ENCODE data around the gene ADAM22.

ADAM22 gene

GRCh38 chr7:88091988-88092675, 158.1 kb downstream of the ADAM22 start:
- Histone ChIP-seq H3K4me3 (ENCODE audit: low read depth in 1 of 5, low read length in 5 of 5) (no peak overlapping the region), H3K27me3 (ENCODE audit: control insufficient read depth in 5 of 5, insufficient read depth in 4 of 5, low read length in 5 of 5) (no peaks in the 10 kb centered on the region), H3K4me1 (ENCODE audit: control insufficient read depth in 5 of 5, insufficient read depth in 5 of 5, low read length in 5 of 5) (peaks cover 4 to 31% (median 25%) of the 10 kb centered on the region in 5 donors), H3K9ac (ENCODE audit: low read length in 5 of 5) (no peak overlapping the region), H3K36me3 (ENCODE audit: control insufficient read depth in 5 of 5, insufficient read depth in 5 of 5, low read length in 5 of 5) (no peaks in the 10 kb centered on the region), H3K27ac (ENCODE audit: low read depth, low read length) (no peak overlapping the region), H3K9me3 (ENCODE audit: control insufficient read depth in 5 of 5, low read length in 5 of 5) (no peaks in the 10 kb centered on the region)

- Histone ChIP-seq H3K36me3 (ENCODE audit: control insufficient read depth in 5 of 5, insufficient read depth in 5 of 5, low read length in 5 of 5) (no peaks in the 10 kb centered on the region), H3K27me3 (ENCODE audit: control insufficient read depth in 5 of 5, insufficient read depth in 4 of 5, low read length in 5 of 5) (no peaks in the 10 kb centered on the region), H3K27ac (ENCODE audit: low read depth, low read length) (no peak overlapping the region), H3K9ac (ENCODE audit: low read length in 5 of 5) (no peak overlapping the region), H3K4me3 (ENCODE audit: low read depth in 1 of 5, low read length in 5 of 5) (no peak overlapping the region), H3K4me1 (ENCODE audit: control insufficient read depth in 5 of 5, insufficient read depth in 5 of 5, low read length in 5 of 5) (peaks cover 4 to 31% (median 25%) of the 10 kb centered on the region in 5 donors), H3K9me3 (ENCODE audit: control insufficient read depth in 5 of 5, low read length in 5 of 5) (no peaks in the 10 kb centered on the region)
Observed at GRCh38 chr7:88092676-88092999, 158.6 kb downstream of the ADAM22 start.

GRCh38 chr7:88101769-88102168, 167.7 kb downstream of the ADAM22 start:
- Histone ChIP-seq H3K9me3 (ENCODE audit: control insufficient read depth in 5 of 5, low read length in 5 of 5) (no peaks in the 10 kb centered on the region), H3K9ac (ENCODE audit: low read length in 5 of 5) (no peak overlapping the region), H3K27me3 (ENCODE audit: control insufficient read depth in 5 of 5, insufficient read depth in 4 of 5, low read length in 5 of 5) (no peaks in the 10 kb centered on the region), H3K36me3 (ENCODE audit: control insufficient read depth in 5 of 5, insufficient read depth in 5 of 5, low read length in 5 of 5) (no peaks in the 10 kb centered on the region), H3K4me3 (ENCODE audit: low read depth in 1 of 5, low read length in 5 of 5) (no peak overlapping the region), H3K4me1 (ENCODE audit: control insufficient read depth in 5 of 5, insufficient read depth in 5 of 5, low read length in 5 of 5) (peaks cover 0 to 3% (median 0%) of the 10 kb centered on the region in 5 donors), H3K27ac (ENCODE audit: low read depth, low read length) (no peak overlapping the region)

GRCh38 chr7:88102675-88103074, 168.6 kb downstream of the ADAM22 start:
- Histone ChIP-seq H3K9me3 (ENCODE audit: control insufficient read depth in 5 of 5, low read length in 5 of 5) (no peaks in the 10 kb centered on the region), H3K4me1 (ENCODE audit: control insufficient read depth in 5 of 5, insufficient read depth in 5 of 5, low read length in 5 of 5) (peaks cover 0 to 3% (median 0%) of the 10 kb centered on the region in 5 donors), H3K27me3 (ENCODE audit: control insufficient read depth in 5 of 5, insufficient read depth in 4 of 5, low read length in 5 of 5) (no peaks in the 10 kb centered on the region), H3K9ac (ENCODE audit: low read length in 5 of 5) (no peak overlapping the region), H3K36me3 (ENCODE audit: control insufficient read depth in 5 of 5, insufficient read depth in 5 of 5, low read length in 5 of 5) (no peaks in the 10 kb centered on the region), H3K4me3 (ENCODE audit: low read depth in 1 of 5, low read length in 5 of 5) (no peak overlapping the region), H3K27ac (ENCODE audit: low read depth, low read length) (no peak overlapping the region)

- no peaks in the 10 kb centered on the region for H3K9me3 ChIP-seq (ENCODE audit: control insufficient read depth in 5 of 5, low read length in 5 of 5)
- H3K4me3 ChIP-seq (ENCODE audit: low read depth in 1 of 5, low read length in 5 of 5), result no peak overlapping the region
- H3K9ac ChIP-seq (ENCODE audit: low read length in 5 of 5), result no peak overlapping the region
Observed at GRCh38 chr7:88104732-88105131, 170.7 kb downstream of the ADAM22 start.

GRCh38 chr7:88105231-88105630, 171.2 kb downstream of the ADAM22 start:
- Histone ChIP-seq H3K4me1 (ENCODE audit: control insufficient read depth in 5 of 5, insufficient read depth in 5 of 5, low read length in 5 of 5) (peaks cover 0 to 3% (median 0%) of the 10 kb centered on the region in 5 donors), H3K27ac (ENCODE audit: low read depth, low read length) (no peak overlapping the region), H3K27me3 (ENCODE audit: control insufficient read depth in 5 of 5, insufficient read depth in 4 of 5, low read length in 5 of 5) (no peaks in the 10 kb centered on the region), H3K9me3 (ENCODE audit: control insufficient read depth in 5 of 5, low read length in 5 of 5) (no peaks in the 10 kb centered on the region), H3K9ac (ENCODE audit: low read length in 5 of 5) (no peak overlapping the region), H3K4me3 (ENCODE audit: low read depth in 1 of 5, low read length in 5 of 5) (no peak overlapping the region), H3K36me3 (ENCODE audit: control insufficient read depth in 5 of 5, insufficient read depth in 5 of 5, low read length in 5 of 5) (no peaks in the 10 kb centered on the region)

More at GRCh38 chr7:88104732-88105131, 170.7 kb downstream of the ADAM22 start:
- H3K4me1 ChIP-seq (ENCODE audit: control insufficient read depth in 5 of 5, insufficient read depth in 5 of 5, low read length in 5 of 5), result peaks cover 0 to 3% (median 0%) of the 10 kb centered on the region in 5 donors
- no peak overlapping the region for H3K27ac ChIP-seq (ENCODE audit: low read depth, low read length)
- no peaks in the 10 kb centered on the region for H3K27me3 ChIP-seq (ENCODE audit: control insufficient read depth in 5 of 5, insufficient read depth in 4 of 5, low read length in 5 of 5)
- no peaks in the 10 kb centered on the region for H3K36me3 ChIP-seq (ENCODE audit: control insufficient read depth in 5 of 5, insufficient read depth in 5 of 5, low read length in 5 of 5)

- no peaks in the 10 kb centered on the region for H3K9me3 ChIP-seq (ENCODE audit: control insufficient read depth in 5 of 5, low read length in 5 of 5)
- peaks cover 0 to 3% (median 0%) of the 10 kb centered on the region in 5 donors for H3K4me1 ChIP-seq (ENCODE audit: control insufficient read depth in 5 of 5, insufficient read depth in 5 of 5, low read length in 5 of 5)
- H3K9ac ChIP-seq (ENCODE audit: low read length in 5 of 5), result no peak overlapping the region
- H3K4me3 ChIP-seq (ENCODE audit: low read depth in 1 of 5, low read length in 5 of 5), result no peak overlapping the region
- no peaks in the 10 kb centered on the region for H3K36me3 ChIP-seq (ENCODE audit: control insufficient read depth in 5 of 5, insufficient read depth in 5 of 5, low read length in 5 of 5)
- H3K27me3 ChIP-seq (ENCODE audit: control insufficient read depth in 5 of 5, insufficient read depth in 4 of 5, low read length in 5 of 5), result no peaks in the 10 kb centered on the region
- no peak overlapping the region for H3K27ac ChIP-seq (ENCODE audit: low read depth, low read length)
Observed at GRCh38 chr7:88106434-88106833, 172.4 kb downstream of the ADAM22 start.

- Histone ChIP-seq H3K4me1 (ENCODE audit: control insufficient read depth in 5 of 5, insufficient read depth in 5 of 5, low read length in 5 of 5) (peaks cover 0 to 3% (median 0%) of the 10 kb centered on the region in 5 donors), H3K27me3 (ENCODE audit: control insufficient read depth in 5 of 5, insufficient read depth in 4 of 5, low read length in 5 of 5) (no peaks in the 10 kb centered on the region), H3K27ac (ENCODE audit: low read depth, low read length) (no peak overlapping the region), H3K9ac (ENCODE audit: low read length in 5 of 5) (peak overlapping the region in 1 of 5 donors; percentile 23), H3K4me3 (ENCODE audit: low read depth in 1 of 5, low read length in 5 of 5) (no peak overlapping the region), H3K9me3 (ENCODE audit: control insufficient read depth in 5 of 5, low read length in 5 of 5) (no peaks in the 10 kb centered on the region), H3K36me3 (ENCODE audit: control insufficient read depth in 5 of 5, insufficient read depth in 5 of 5, low read length in 5 of 5) (no peaks in the 10 kb centered on the region)
Observed at GRCh38 chr7:88109612-88110011, 175.6 kb downstream of the ADAM22 start.

GRCh38 chr7:88111140-88111743, 177.2 kb downstream of the ADAM22 start:
- H3K27me3 ChIP-seq (ENCODE audit: control insufficient read depth in 5 of 5, insufficient read depth in 4 of 5, low read length in 5 of 5), result no peaks in the 10 kb centered on the region
- no peaks in the 10 kb centered on the region for H3K9me3 ChIP-seq (ENCODE audit: control insufficient read depth in 5 of 5, low read length in 5 of 5)
- H3K27ac ChIP-seq (ENCODE audit: low read depth, low read length), result no peak overlapping the region
- H3K4me1 ChIP-seq (ENCODE audit: control insufficient read depth in 5 of 5, insufficient read depth in 5 of 5, low read length in 5 of 5), result peaks cover 0 to 10% (median 1%) of the 10 kb centered on the region in 5 donors
- H3K4me3 ChIP-seq (ENCODE audit: low read depth in 1 of 5, low read length in 5 of 5), result no peak overlapping the region
- no peaks in the 10 kb centered on the region for H3K36me3 ChIP-seq (ENCODE audit: control insufficient read depth in 5 of 5, insufficient read depth in 5 of 5, low read length in 5 of 5)
- H3K9ac ChIP-seq (ENCODE audit: low read length in 5 of 5), result no peak overlapping the region

GRCh38 chr7:88111954-88112471, 178.0 kb downstream of the ADAM22 start:
- Histone ChIP-seq H3K36me3 (ENCODE audit: control insufficient read depth in 5 of 5, insufficient read depth in 5 of 5, low read length in 5 of 5) (no peaks in the 10 kb centered on the region), H3K27ac (ENCODE audit: low read depth, low read length) (no peak overlapping the region), H3K4me1 (ENCODE audit: control insufficient read depth in 5 of 5, insufficient read depth in 5 of 5, low read length in 5 of 5) (peaks cover 0 to 13% (median 5%) of the 10 kb centered on the region in 5 donors), H3K9ac (ENCODE audit: low read length in 5 of 5) (peak overlapping the region in 1 of 5 donors; percentile 0), H3K4me3 (ENCODE audit: low read depth in 1 of 5, low read length in 5 of 5) (no peak overlapping the region), H3K9me3 (ENCODE audit: control insufficient read depth in 5 of 5, low read length in 5 of 5) (no peaks in the 10 kb centered on the region), H3K27me3 (ENCODE audit: control insufficient read depth in 5 of 5, insufficient read depth in 4 of 5, low read length in 5 of 5) (no peaks in the 10 kb centered on the region)
